ENCODE data around the gene ESYT2.
A peak's percentile ranks its signal among the peaks of the same experiment; 100 is the strongest.
"Not testable (repeated sequence)": the region's sequence is repeated elsewhere in the genome, so short reads cannot be mapped to it uniquely, and the experiment has no call there.

Gene ESYT2

GRCh38 chr7:158829342-158830210 lies at the start of gene ESYT2:
ESYT2 (minus strand) TSS chr7:158829509; CDS start chr7:158829418, 91 bp downstream.
- TF ChIP-seq CTCF (conservative IDR thresholded peaks at IDR 0.05; ENCODE audit: control insufficient read depth, insufficient read depth, low read depth, low read length): no peak
- peak within 1 kb of the TSS; percentile 55 for H3K4me3 ChIP-seq (ENCODE audit: control insufficient read depth, low read depth, low read length)
- DNase-seq (ENCODE audit: low read depth): peak; percentile 95

GRCh38 chr7:158878151-158879079 lies 49.1 kb upstream of the ESYT2 start:
- H3K4me3 ChIP-seq (ENCODE audit: control insufficient read depth, low read depth, low read length); DNase-seq (ENCODE audit: low read depth): not testable (repeated sequence)

- DNase-seq (ENCODE audit: low read depth): no peak
- no peak for TF ChIP-seq CTCF (conservative IDR thresholded peaks at IDR 0.05; ENCODE audit: control insufficient read depth, insufficient read depth, low read depth, low read length)
- no peak overlapping the region for H3K4me3 ChIP-seq (ENCODE audit: control insufficient read depth, low read depth, low read length)
Observed at GRCh38 chr7:158876984-158877383, 47.7 kb upstream of the ESYT2 start.

- H3K4me3 ChIP-seq (ENCODE audit: control insufficient read depth, low read depth, low read length): no peak overlapping the region
- TF ChIP-seq CTCF (conservative IDR thresholded peaks at IDR 0.05; ENCODE audit: control insufficient read depth, insufficient read depth, low read depth, low read length): no peak
- no peak for DNase-seq (ENCODE audit: low read depth)
Observed at GRCh38 chr7:158869876-158870275, 40.6 kb upstream of the ESYT2 start.

DNA sequence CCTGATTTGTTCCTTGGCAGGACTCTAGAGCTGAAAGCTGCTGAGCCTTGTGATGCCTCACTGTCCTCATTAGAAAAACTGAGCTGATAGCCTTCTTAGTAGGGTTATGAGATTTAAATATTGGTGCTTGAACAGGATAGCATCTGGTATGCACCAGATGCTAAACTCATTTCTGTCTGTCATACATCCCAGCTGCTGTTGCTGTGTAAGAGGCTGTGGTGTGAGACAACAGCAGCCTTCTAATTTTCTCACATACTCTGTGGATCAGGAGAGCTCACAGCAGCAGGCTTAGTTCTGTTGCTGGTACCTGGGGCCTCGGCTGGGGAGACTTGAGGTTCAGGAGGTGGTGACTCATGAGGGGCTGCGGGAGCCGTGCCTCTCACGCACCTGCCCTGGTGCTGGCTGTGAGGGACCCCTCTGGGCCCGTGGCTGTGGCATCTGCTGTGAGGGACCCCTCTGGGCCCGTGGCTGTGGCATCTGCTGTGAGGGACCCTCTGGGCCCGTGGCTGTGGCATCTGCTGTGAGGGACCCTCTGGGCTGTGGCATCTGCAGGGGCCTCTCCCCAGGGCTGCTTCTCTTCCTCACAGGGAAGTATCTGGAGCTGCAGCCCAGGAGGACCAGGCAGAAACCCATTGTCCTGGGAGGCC lies 39.6 kb upstream of the ESYT2 start:
- no peak for DNase-seq (ENCODE audit: low read depth)
- H3K4me3 ChIP-seq (ENCODE audit: control insufficient read depth, low read depth, low read length): no peak overlapping the region
- no peak for TF ChIP-seq CTCF (conservative IDR thresholded peaks at IDR 0.05; ENCODE audit: control insufficient read depth, insufficient read depth, low read depth, low read length)

DNA sequence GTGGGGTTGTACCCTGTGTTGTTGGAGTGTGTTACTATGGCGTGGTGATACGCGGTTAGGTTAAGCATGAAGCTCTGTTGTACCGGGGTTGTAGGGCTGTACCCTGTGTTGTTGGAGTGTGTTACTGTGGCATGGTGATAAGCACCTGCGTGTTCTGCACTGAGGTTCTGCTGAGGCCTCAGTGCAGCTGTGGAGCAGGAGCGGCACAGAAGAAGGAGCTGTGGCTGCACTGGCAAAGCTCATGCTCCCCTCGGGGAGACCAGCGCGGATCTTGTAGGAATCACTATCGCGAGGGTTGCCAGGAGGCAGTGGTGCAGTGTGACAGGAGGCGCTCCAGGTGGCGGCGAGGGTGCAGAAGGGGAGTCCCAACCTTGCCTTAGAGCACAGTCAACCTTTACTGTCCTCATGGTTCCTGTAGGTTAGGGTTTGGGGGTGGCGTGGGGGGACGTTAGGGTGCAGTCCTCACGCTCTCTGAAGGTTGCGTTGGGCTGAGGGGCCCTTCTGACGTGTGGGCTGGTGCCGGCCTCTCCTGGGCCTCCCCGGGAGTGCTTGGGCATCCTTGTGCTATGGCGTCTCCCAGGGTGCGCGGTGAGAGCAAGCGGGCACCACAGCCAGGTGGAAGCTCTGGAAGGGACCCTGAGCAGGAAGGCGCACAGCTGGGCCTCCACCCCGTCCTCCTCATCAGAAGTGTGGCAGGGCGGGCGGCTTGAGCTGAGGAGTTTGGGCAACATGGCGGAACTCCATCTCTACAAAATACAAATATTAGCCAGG lies 38.1 kb upstream of the ESYT2 start:
- DNase-seq (ENCODE audit: low read depth): no peak
- no peak overlapping the region for H3K4me3 ChIP-seq (ENCODE audit: control insufficient read depth, low read depth, low read length)
- TF ChIP-seq CTCF (conservative IDR thresholded peaks at IDR 0.05; ENCODE audit: control insufficient read depth, insufficient read depth, low read depth, low read length): no peak
